Peyer's patch (tissue), 4 donors: ENCODE measurements around the gene HOMER3. TPM values are rescaled to one million over a fixed set of nuclear protein-coding genes. Genes with fewer than 3 reads are reported as not detected.
"Not testable (repeated sequence)": the region's sequence is repeated elsewhere in the genome, so short reads cannot be mapped to it uniquely, and the experiment has no call there.

ENCODE experiments used
- DNase-seq, 3 donors: peaks; one replicate each; pipeline ENCODE4 v3.0.0-alpha.2; 2017 to 2019
- H3K27ac ChIP-seq, 4 donors: fragments of 200-600 bp; sonication (generic); one replicate each; pipeline ENCODE4 v1.5.1; 2016 to 2019
- H3K27me3 ChIP-seq, 2 donors: fragments of 200-600 bp; sonication (generic); one replicate each; pipeline ENCODE4 v1.5.1; 2019
- H3K36me3 ChIP-seq, 3 donors: fragments of 200-600 bp; sonication (generic); one replicate each; pipeline ENCODE4 v1.5.1; 2016 to 2019
- H3K4me1 ChIP-seq, 4 donors: fragments of 200-600 bp; sonication (generic); one replicate each; pipeline ENCODE4 v1.5.1; 2016 to 2019
- H3K4me3 ChIP-seq, 4 donors: fragments of 200-600 bp; sonication (generic); 1 replicate in 3 of 4; 2 replicates in 1 of 4; pipeline ENCODE4 v1.5.1; 2016 to 2019; ENCODE audit warnings: mild to moderate bottlenecking in 1 of 4
- H3K9me3 ChIP-seq, 4 donors: fragments of 200-600 bp; sonication (generic); one replicate each; pipeline ENCODE4 v1.5.1; 2016 to 2019; ENCODE audit warnings: mild to moderate bottlenecking in 1 of 4
- CTCF ChIP-seq, 6 experiments: fragments of 450-650 bp in 4 of 6; fragments of 200-600 bp in 2 of 6; sonication (generic) in 1 of 6; IDR thresholded peaks; one replicate each; pipeline ENCODE4 v1.5.1; 2017 to 2019; ENCODE audit warnings: antibody characterized with exemption in 6 of 6, mild to moderate bottlenecking in 3 of 6, moderate library complexity in 1 of 6
- POLR2A ChIP-seq, 2 donors: fragments of 450-650 bp; IDR thresholded peaks; one replicate each; pipeline ENCODE4 v1.5.1; 2017; ENCODE audit warnings: antibody characterized with exemption in 2 of 2, mild to moderate bottlenecking in 2 of 2, moderate library complexity in 2 of 2
- total RNA-seq, 4 donors: library from RNA; depleted of rRNA; stranded (reverse); fragments of >200 nt; gene quantifications; one replicate each; pipeline ENCODE4 v1.1.0, GENCODE V29; 2016

Gene HOMER3
- total RNA-seq, 4 donors from 2014 or later = 0.88 to 33.0 (median 9.6) TPM

- Histone ChIP-seq H3K4me1 (no peaks in the 10 kb centered on the region), H3K4me3 (no peak overlapping the region), H3K27ac (no peak overlapping the region), H3K9me3 (no peaks in the 10 kb centered on the region), H3K27me3 (no peaks in the 10 kb centered on the region), H3K36me3 (no peaks in the 10 kb centered on the region)
- DNase-seq = no peak
- TF ChIP-seq CTCF (IDR thresholded peaks at IDR 0.05) = no peak
- no peak for TF ChIP-seq POLR2A (IDR thresholded peaks at IDR 0.05)
Measured at GRCh38 chr19:18964121-18964520, 23.1 kb upstream of the HOMER3 start.

- TF ChIP-seq CTCF (IDR thresholded peaks at IDR 0.05) (no peak), POLR2A (IDR thresholded peaks at IDR 0.05) (no peak)
- no peak for DNase-seq
- no peaks in the 10 kb centered on the region for H3K27me3 ChIP-seq
- H3K27ac ChIP-seq = no peak overlapping the region
- no peaks in the 10 kb centered on the region for H3K4me1 ChIP-seq
- no peak overlapping the region for H3K4me3 ChIP-seq
- H3K36me3 ChIP-seq = no peaks in the 10 kb centered on the region
- H3K9me3 ChIP-seq = no peaks in the 10 kb centered on the region
Measured at GRCh38 chr19:18961767-18962620, 21.0 kb upstream of the HOMER3 start.

GRCh38 chr19:18960370-18960769, 19.4 kb upstream of the HOMER3 start:
- Histone ChIP-seq H3K4me1 (no peaks in the 10 kb centered on the region), H3K9me3 (no peaks in the 10 kb centered on the region), H3K36me3 (no peaks in the 10 kb centered on the region), H3K27ac (no peak overlapping the region), H3K27me3 (no peaks in the 10 kb centered on the region), H3K4me3 (no peak overlapping the region)
- no peak for DNase-seq
- TF ChIP-seq CTCF (IDR thresholded peaks at IDR 0.05) = no peak
- TF ChIP-seq POLR2A (IDR thresholded peaks at IDR 0.05) = no peak

GRCh38 chr19:18955042-18955441, 14.0 kb upstream of the HOMER3 start:
- no peak for DNase-seq
- Histone ChIP-seq H3K27me3 (no peaks in the 10 kb centered on the region), H3K27ac (no peak overlapping the region), H3K36me3 (no peaks in the 10 kb centered on the region), H3K4me1 (no peaks in the 10 kb centered on the region), H3K9me3 (no peaks in the 10 kb centered on the region), H3K4me3 (no peak overlapping the region)
- TF ChIP-seq POLR2A (IDR thresholded peaks at IDR 0.05) = no peak

- H3K4me3 ChIP-seq = no peak overlapping the region
- H3K4me1 ChIP-seq = no peaks in the 10 kb centered on the region
- no peaks in the 10 kb centered on the region for H3K27me3 ChIP-seq
- H3K9me3 ChIP-seq = no peaks in the 10 kb centered on the region
- H3K27ac ChIP-seq = no peak overlapping the region
- DNase-seq = no peak
- TF ChIP-seq CTCF (IDR thresholded peaks at IDR 0.05) (no peak), POLR2A (IDR thresholded peaks at IDR 0.05) (no peak)
- H3K36me3 ChIP-seq = no peaks in the 10 kb centered on the region
Measured at GRCh38 chr19:18954094-18954493, 13.1 kb upstream of the HOMER3 start.

GRCh38 chr19:18952364-18953003, 11.5 kb upstream of the HOMER3 start:
- H3K9me3 ChIP-seq, H3K4me3 ChIP-seq, H3K36me3 ChIP-seq, H3K27ac ChIP-seq, H3K4me1 ChIP-seq, DNase-seq, H3K27me3 ChIP-seq: not testable (repeated sequence)
